Gastrocnemius medialis (tissue), 4 donors: Measurements from ENCODE around the gene CUZD1.

Source experiments
- CTCF ChIP-seq, 5 experiments: fragments of 450-650 bp in 3 of 5; fragments of 200-600 bp in 2 of 5; sonication (generic) in 2 of 5; IDR thresholded peaks in 4 of 5; conservative IDR thresholded peaks in 1 of 5; 1 replicate in 4 of 5; 2 replicates in 1 of 5; pipeline ENCODE4 v1.5.1; 2016 to 2019; ENCODE audit warnings: antibody characterized with exemption in 5 of 5, mild to moderate bottlenecking in 3 of 5, moderate library complexity in 3 of 5
- POLR2A ChIP-seq, 2 donors: fragments of 450-650 bp; IDR thresholded peaks; one replicate each; pipeline ENCODE4 v1.6.1; 2017; ENCODE audit warnings: antibody characterized with exemption in 2 of 2, mild to moderate bottlenecking in 2 of 2, moderate library complexity in 2 of 2

GRCh38 chr10:122894261-122894944 is 48.7 kb upstream of the CUZD1 start:
- TF ChIP-seq CTCF (IDR thresholded peaks at IDR 0.05 in 4 of 5, conservative IDR thresholded peaks at IDR 0.05 in 1 of 5) (no peak), POLR2A (IDR thresholded peaks at IDR 0.05) (no peak)
